Ascending aorta (tissue), 2 donors: ENCODE measurements around the gene SAP25. TPM values are rescaled to one million over a fixed set of nuclear protein-coding genes. Genes with fewer than 3 reads are reported as not detected.

Source experiments
- DNase-seq, 2 donors: peaks; one replicate each; pipeline ENCODE4 v3.0.0-alpha.2; 2019; ENCODE audit warnings: low spot score in 2 of 2
- H3K27ac ChIP-seq, 2 donors: fragments of 200-600 bp; sonication (generic); one replicate each; pipeline ENCODE4 v1.5.1; 2016 to 2017; ENCODE audit warnings: mild to moderate bottlenecking in 1 of 2
- H3K27me3 ChIP-seq: fragments of 200-600 bp; sonication (generic); one replicate; pipeline ENCODE4 v1.5.1; 2017
- H3K36me3 ChIP-seq, 2 donors: fragments of 200-600 bp; sonication (generic); one replicate each; pipeline ENCODE4 v1.5.1; 2016
- H3K4me1 ChIP-seq, 2 donors: fragments of 200-600 bp; sonication (generic); one replicate each; pipeline ENCODE4 v1.5.1; 2016 to 2017; ENCODE audit warnings: mild to moderate bottlenecking in 1 of 2
- H3K4me3 ChIP-seq, 2 donors: fragments of 200-600 bp; sonication (generic); one replicate each; pipeline ENCODE4 v1.5.1; 2016 to 2017; ENCODE audit warnings: mild to moderate bottlenecking in 1 of 2
- H3K9me3 ChIP-seq, 2 donors: fragments of 200-600 bp; sonication (generic); one replicate each; pipeline ENCODE4 v1.5.1; 2016
- CTCF ChIP-seq, 3 experiments: fragments of 200-600 bp in 2 of 3; fragments of 450-650 bp in 1 of 3; sonication (generic) in 2 of 3; IDR thresholded peaks; one replicate each; pipeline ENCODE4 v1.5.1; 2016 to 2019; ENCODE audit warnings: antibody characterized with exemption in 3 of 3, mild to moderate bottlenecking in 1 of 3, moderate library complexity in 1 of 3
- intact Hi-C: fragments of 100-400 bp; cut with DNase I; formaldehyde crosslinking; loops from one replicate; pipeline ENCODE4 v1.15.1; 2023
- total RNA-seq: library from RNA; depleted of rRNA; stranded (reverse); fragments of >200 nt; gene quantifications from one replicate; pipeline ENCODE4 v1.1.0, GENCODE V29; 2016

SAP25 gene
- total RNA-seq, 1 donor from 2014 or later: 11.8 TPM

DNA sequence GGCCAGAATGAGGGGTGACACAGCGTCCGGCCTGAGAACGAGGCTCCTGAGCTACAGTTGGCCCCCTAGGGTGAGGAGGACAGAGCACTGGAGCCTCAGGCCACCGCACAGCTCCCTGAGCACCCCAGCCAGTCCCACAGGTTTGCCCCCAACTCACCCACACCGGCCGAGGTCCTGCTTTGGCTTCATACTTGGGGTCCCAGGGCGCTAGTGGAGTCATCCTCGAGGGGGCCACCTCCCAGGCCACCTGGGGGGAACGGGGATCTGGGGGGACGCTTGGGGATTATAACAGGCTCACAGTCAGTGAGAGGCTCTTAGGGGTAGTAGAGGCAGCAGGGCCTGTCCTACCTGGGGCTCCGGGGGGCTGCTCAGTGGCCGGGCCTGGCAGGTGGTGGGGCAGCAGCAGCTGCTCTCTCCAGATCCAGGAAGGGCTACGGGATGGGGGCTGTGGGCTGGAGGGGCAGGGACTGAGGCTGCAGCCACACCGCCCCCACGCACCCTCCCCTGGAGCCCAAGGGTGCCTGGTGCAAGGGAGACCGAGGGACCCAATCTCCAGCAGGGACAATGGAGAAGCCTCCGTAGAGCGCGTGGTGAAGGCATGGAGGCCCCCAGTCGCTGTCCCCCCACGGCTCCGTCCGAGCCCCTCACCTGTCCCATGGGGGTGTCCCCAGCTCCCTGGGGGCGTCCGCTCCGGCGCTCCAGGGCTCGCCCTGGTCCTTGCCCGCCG, 588 bp downstream of the SAP25 start:
- no peak overlapping the region for H3K4me3 ChIP-seq
- peaks cover 0 to 10% of the 10 kb centered on the region in 2 donors for H3K4me1 ChIP-seq
- H3K36me3 ChIP-seq: peaks cover 32 to 42% of the 10 kb centered on the region in 2 donors
- DNase-seq: no peak
- H3K9me3 ChIP-seq: no peaks in the 10 kb centered on the region
- intact Hi-C loops: no loop called here
- no peaks in the 10 kb centered on the region for H3K27me3 ChIP-seq
- no peak overlapping the region for H3K27ac ChIP-seq
- no peak for TF ChIP-seq CTCF (IDR thresholded peaks at IDR 0.05)

GRCh38 chr7:100572281-100572948, 1.3 kb downstream of the SAP25 start:
- H3K27me3 ChIP-seq: no peaks in the 10 kb centered on the region
- intact Hi-C loops: no loop called here
- no peak for DNase-seq

GRCh38 chr7:100571829-100572116, 1.9 kb downstream of the SAP25 start:
- TF ChIP-seq CTCF (IDR thresholded peaks at IDR 0.05): no peak
- no peak overlapping the region for H3K27ac ChIP-seq
- no peaks in the 10 kb centered on the region for H3K9me3 ChIP-seq
- no peak overlapping the region for H3K4me3 ChIP-seq
- DNase-seq: no peak
- peaks cover 20 to 29% of the 10 kb centered on the region in 2 donors for H3K36me3 ChIP-seq
- intact Hi-C loops: no loop called here
- H3K4me1 ChIP-seq: peaks cover 0 to 10% of the 10 kb centered on the region in 2 donors
- no peaks in the 10 kb centered on the region for H3K27me3 ChIP-seq

More at GRCh38 chr7:100572281-100572948, 1.3 kb downstream of the SAP25 start:
- Histone ChIP-seq H3K9me3 (no peaks in the 10 kb centered on the region), H3K4me3 (no peak overlapping the region), H3K4me1 (peaks cover 0 to 10% of the 10 kb centered on the region in 2 donors), H3K36me3 (peaks cover 25 to 35% of the 10 kb centered on the region in 2 donors), H3K27ac (no peak overlapping the region)
- no peak for TF ChIP-seq CTCF (IDR thresholded peaks at IDR 0.05)

- intact Hi-C loops: no loop called here
- Histone ChIP-seq H3K27ac (no peak overlapping the region), H3K36me3 (peaks cover 14 to 23% of the 10 kb centered on the region in 2 donors), H3K27me3 (no peaks in the 10 kb centered on the region), H3K4me3 (no peak overlapping the region), H3K4me1 (peaks cover 0 to 10% of the 10 kb centered on the region in 2 donors), H3K9me3 (no peaks in the 10 kb centered on the region)
- DNase-seq: no peak
- no peak for TF ChIP-seq CTCF (IDR thresholded peaks at IDR 0.05)
Observed at GRCh38 chr7:100570954-100571828, 2.5 kb downstream of the SAP25 start.

DNA sequence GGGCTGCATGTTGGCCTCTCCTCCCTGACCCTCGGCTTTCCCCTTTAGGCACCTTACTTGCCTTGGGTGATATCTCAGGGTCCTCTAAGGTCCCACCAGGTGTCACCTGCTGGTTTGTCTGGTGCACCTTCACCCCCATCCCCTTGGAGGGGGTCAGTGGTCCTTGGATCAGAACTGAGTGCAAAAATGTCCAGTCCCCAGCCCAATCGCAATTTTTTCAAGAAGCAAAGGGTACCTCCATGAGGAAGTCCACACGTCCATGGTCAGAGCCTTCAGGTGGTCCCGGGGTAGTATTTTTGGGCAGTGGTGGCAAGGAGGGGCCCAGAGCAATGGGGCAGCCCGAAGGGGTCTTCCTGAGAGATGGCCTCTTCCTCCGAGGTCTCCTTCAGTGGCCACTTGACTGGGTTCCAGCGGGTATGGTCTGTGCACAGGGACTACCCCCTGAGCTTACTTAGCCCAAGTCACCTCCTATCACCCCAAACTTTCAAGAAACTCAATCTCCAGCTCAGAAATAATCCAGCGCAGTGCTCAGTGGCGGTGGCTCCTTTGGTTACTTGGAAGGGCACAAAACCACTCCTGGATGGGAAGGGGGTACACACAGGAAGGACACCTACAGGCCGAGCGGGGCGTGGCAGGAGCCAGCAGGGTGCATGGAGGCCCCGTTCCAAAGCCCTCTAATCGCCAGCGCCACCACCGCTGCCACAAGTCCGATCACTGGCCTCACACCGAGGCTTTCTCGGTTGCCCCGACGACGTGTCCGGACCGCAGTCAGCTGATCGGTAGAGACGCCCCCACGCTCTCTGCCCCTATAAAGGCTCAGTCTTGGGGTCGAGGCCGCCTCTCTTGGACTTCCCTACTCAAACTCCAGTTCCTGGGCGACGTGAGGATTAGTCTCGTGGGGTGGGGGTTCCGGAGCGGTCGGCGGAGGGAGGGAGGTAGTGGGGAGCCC, 4.5 kb downstream of the SAP25 start:
- no peak for DNase-seq
- intact Hi-C loops: no loop called here
- Histone ChIP-seq H3K36me3 (peaks cover 0 to 6% of the 10 kb centered on the region in 2 donors), H3K4me3 (peak overlapping the region; percentile 29 to 62), H3K27ac (peak overlapping the region in 1 of 2 donors; percentile 37), H3K27me3 (no peaks in the 10 kb centered on the region), H3K4me1 (peaks cover 0 to 10% of the 10 kb centered on the region in 2 donors), H3K9me3 (no peaks in the 10 kb centered on the region)
- peak in 2 of 3 experiments; percentile 35 to 42 for TF ChIP-seq CTCF (IDR thresholded peaks at IDR 0.05)
